HS-27A (cell line): ENCODE data around the gene MIPOL1.
A peak's percentile ranks its signal among the peaks of the same experiment; 100 is the strongest.
"Not testable (repeated sequence)": the region's sequence is repeated elsewhere in the genome, so short reads cannot be mapped to it uniquely, and the experiment has no call there.

Experiments used
- DNase-seq: peaks from one replicate; pipeline ENCODE4 v3.0.0-alpha.2; 2012; ENCODE audit warnings: low read depth, missing footprints

Gene MIPOL1

DNA sequence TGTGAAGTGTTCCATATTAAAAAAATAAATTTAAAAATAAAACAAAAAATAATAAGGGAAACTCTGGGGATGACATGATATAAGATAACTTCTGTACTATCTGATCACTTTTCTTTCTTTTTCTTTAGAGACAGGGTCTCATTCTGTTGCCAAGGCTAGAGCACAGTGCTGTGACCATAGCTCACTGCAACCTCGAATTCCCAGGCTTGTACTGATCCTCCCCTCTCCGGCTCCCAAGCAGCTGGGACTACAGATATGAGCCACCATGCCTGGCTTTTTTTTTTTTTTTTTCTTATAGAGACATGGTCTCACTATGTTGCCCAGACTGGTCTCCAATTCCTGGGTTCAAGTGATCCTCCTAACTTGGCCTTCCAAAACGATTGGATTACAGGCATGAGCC, 10.4 kb upstream of the MIPOL1 start:
- DNase-seq = no peak

DNA sequence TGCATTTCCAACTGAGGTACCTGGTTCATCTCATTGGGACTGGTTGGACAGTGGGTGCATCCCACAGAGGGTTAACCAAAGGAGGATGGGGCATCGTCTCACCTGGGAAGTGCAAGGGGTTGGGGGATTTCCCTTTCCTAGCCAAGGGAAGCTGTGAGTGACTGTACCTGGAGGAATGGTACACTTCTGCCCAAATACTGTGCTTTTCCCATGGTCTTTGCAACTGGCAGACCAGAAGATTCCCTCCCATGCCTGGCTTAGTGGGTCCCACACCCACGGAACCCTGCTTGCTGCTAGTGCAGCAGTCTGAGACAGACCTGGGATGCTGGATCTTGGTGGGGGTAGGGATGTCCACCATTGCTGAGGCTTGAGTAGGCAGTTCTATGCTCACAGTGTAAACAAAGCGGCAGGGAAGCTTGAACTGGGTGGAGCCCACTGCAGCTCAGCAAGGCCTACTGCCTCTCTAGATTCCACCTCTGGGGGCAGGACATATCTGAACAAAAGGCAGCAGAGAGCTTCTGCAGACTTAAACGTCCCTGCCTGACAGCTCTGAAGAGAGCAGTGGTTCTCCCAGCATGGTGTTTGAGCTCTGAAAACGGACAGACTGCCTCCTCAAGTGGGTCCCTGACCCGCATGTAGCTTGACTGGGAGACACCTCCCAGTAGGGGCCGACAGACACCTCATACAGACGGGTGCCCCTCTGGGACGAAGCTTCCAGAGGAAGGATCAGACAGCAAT, 9.7 kb upstream of the MIPOL1 start:
- not testable (repeated sequence) for DNase-seq

DNA sequence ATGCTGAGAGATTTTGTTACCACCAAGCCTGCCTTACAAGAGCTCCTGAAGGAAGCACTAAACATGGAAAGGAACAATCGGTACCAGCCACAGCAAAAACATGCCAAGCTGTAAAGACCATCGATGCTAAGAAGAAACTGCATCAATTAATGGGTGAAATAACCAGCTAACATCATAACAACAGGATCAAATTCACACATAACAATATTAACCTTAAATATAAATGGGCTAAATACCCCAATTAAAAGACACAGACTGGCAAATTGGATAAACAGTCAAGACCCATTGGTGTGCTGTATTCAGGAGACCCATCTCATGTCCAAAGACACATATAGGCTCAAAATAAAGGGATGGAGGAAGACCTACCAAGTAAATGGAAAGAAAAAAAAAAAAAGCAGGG, 8.0 kb upstream of the MIPOL1 start:
- not testable (repeated sequence) for DNase-seq

DNA sequence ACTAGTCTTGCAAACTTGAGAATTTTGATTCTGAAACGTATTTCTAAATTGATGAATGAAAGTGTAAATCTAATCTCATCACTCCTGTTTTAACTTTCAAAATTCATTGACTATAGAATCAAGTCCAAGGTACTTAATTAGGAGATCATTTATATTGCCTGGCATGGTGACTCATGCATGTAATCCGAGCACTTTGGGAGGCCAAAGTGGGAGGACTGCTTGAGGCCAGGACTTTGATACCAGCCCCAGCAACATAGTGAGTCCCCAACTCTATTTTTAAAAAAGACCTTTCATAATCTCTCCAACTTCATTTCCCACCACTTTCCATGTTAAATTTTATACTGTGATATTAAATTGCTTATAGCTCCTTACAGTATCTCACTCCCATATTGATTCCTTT, 3.0 kb upstream of the MIPOL1 start:
- DNase-seq = no peak

DNA sequence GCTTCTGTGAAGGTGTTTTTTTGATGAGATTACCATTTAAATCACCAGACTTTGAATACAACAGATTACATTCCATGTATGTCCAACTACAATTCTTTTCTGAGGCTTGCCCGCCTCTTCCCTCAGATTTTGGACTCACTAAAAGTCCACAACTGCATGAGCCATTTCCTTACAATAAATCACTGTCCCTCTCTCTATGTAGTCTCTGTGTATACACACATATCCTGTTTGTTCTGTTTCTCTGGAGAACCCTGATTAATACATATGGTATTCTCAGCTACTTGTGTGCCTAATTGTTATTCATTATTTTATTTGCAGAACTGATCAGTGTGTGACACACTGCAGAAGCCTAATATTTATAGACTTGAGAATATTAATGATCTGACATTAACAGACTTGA, 2.4 kb upstream of the MIPOL1 start:
- DNase-seq = no peak

DNA sequence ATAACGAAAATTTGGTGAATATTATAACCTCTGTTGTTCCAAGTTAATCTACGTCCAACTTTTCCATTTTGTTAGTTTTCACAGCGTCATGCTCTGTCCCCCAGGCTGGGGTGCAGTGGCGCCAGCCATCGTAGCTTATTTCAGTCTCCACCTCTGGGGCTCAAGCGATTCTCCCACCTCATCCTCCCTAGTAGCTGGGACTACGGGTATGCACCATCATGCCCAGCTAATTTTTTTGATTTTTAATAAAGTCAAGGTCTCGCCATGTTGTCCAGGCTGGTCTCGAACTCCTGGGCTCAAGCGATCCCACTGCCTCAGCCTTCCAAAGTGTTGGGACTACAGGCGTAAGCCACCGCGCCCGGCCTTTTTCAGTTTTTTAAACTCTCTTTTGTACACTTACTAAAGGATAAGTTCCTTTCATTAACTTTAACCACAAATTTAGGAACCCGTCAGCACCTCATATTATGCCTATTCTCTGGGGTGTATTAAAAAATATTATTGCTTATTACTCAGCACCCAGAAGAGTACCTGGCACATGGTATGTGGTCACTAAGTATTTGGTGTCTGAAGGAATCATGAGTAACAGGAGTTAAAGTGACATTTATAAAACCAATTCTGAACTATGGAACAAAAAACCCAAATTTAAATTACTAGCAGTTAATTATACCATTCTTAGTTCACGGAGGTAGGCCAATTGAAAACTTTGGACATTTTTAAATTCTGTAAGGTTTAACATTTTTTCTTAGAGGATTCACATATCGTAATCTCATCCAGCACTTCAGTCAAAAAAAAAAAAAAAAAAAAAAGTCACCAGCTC, 925 bp upstream of the MIPOL1 start:
- no peak for DNase-seq

DNA sequence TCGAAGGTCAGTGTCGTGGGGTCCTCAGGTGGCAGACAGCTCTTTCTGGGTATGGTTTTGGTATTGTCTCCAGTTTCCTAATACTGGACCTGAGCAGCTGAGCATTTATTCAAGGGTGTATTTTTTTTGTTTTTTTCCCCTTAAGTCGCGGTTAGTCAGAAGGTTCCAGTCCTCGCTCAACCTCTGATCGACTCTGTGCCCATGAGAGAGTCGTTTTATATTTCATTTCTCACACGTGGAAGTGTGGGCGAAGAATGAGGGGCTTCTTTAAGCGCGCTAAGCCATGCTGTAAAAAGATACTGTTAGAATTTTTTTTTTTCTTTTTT, 499 bp downstream of the MIPOL1 start:
- DNase-seq = no peak

DNA sequence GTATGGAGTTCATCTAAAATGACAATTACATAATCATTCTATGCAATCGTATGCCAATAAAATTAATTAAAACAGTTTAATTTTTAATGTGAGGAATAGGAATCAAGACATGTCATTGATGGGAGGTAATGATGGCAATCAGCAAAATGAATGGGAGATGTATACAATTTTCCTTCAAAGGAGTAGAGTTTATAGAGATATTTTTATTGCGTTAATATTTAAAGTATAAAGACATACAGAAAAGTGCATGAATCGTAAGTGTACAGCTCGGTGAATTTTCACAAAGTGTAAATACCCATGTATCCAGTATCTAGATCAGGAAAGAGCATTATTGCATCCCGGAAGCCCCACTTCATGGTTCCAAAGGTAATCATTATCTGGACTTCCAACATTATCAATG, 1.2 kb downstream of the MIPOL1 start:
- DNase-seq = no peak

DNA sequence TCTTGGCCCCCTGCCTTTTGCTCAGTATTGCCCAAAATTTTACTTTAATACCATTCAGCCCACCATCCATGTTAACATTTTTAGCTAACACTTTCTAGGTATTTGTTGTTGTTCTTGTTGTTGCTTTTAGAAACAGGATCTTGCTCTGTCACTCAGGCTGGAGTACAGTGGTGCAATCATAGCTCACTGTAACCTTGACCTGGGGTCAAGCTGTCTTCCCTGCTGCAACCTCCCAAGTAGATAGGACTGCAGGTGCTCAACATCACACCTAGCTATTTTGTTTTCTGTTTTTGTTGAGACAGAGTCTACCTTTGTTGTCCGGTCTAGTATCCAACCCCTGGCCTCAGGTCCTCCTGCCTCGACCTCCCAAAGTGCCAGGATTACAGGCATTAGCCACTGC, 4.0 kb downstream of the MIPOL1 start:
- DNase-seq = no peak

DNA sequence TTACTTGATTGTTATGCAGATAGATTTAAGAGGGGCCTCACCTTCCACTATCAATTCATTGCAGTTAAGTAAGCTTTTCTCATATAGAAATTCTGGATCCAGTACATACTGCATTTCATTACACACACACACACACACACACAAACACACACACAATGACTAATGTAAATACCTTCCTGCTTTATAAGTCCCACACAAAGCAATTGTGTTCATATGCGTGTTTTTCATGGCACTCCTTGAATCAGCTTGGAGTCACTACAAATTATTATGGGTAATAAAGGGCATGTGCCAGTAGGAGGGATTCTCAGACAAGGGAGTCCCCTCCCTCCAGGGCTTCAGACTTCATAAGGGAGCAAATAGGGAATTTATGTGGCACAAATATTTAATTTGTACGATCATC, 4.5 kb downstream of the MIPOL1 start:
- no peak for DNase-seq

DNA sequence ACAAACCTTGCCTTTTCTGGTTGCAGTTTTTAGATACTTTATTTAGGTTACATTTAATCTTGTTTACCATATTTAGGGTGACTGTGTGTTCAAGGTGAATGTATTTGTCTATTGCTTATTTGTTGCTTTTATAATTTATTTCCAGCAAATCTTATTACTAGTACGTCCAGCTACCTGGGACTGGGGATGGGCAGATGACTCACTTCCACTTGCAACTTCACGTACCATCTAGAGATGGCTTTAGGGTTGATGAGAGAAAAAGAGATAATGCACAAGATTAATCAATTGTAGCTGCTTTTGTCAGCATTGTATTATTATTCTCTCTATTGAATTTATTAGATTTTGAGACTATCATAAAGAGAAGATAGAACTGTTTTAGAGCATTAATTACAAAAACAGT, 5.1 kb downstream of the MIPOL1 start:
- no peak for DNase-seq

DNA sequence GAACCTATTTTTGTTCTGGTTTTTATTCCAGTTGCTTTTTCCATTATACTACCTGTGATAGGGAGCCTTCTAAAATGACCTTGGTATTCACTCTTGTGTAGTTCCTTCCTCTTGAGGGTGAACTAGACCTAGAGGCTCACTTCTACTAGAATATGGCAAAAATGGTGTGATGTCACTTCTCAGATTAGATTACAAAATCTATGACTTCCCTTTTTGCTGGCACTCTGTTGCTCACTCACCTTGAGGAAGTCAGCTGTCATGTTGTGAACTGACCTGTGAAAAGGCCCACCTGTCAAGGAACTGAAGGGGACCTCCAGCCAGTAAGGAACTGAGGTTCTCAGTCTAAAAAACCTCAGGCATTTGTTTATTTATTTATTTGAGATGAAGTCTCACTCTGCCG, 5.7 kb downstream of the MIPOL1 start:
- no peak for DNase-seq

DNA sequence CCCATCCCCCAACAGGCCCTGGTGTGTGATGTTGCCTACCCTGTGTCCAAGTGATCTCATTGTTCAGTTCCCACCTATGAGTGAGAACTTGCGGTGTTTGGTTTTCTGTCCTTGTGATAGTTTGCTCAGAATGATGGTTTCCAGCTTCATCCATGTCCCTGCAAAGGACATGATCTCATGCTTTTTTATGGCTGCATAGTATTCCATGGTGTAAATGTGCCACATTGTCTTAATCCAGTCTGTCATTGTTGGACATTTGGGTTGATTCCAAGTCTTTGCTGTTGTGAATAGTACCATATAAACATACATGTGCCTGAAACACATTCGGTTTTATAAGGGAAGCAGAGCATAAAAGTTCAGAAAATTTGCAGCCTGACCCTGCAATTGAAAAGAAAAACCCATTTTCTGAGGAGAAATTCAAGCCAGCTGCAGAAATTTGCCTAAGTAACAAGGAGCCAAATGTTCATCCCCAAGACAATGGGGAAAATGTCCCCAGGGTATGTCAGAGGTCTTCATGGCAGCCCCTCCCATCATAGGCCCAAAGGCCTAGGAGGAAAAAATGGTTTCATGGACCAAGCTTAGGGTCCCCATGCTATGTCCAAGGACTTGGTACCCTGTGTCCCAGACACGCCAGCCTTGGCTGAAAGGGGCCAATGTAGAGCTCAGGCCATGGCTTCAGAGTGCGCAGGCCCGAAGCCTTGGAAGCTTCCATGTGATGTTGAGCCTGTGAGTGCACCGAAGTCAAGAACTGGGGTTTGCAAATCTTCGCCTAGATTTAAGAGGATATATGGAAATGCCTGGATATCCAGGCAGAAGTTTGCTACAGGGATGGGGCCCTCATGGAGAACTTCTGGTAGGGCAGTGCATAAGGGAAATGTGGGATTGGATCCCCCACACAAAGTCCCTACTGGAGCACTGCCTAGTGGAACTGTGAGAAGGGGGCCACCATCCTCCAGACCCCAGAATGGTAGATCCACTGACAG, 8.2 kb downstream of the MIPOL1 start:
- not testable (repeated sequence) for DNase-seq

DNA sequence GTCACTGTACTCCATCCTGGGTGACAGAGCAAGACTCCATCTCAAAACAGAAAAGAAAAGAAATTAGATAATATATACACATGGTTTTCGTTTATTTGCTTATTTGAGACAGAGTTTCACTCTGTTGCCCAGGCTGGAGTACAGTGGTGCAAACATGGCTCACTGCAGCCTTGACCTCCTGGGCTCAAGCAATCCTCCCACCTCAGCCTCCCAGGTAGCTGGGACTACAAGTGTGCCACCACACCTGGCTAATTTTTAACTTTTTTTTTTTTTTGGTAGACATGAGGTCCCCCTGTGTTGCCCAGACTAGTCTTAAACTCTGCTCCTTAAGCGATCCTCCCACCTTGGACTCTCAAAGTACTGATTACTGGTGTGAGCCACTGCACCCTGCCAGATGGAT, 11.9 kb downstream of the MIPOL1 start:
- not testable (repeated sequence) for DNase-seq

DNA sequence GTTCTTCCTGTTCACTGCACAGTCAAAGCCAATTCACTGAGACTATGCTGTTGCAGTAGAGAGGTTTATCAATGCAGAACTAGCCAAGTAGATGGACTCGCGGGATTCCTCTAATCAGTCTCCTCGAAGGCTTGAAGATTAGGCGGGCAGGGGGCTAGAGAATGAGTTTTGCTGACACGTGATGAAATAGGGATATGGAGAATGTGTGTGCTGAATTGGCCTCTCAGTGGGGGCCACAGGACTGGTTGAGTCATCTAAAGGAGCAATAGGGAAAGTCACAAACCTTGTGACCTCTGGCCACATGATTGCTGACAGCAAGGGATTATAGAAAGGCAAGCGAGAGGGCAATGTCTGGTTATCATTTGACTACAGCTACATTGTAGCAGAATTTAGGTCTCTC, 12.7 kb downstream of the MIPOL1 start:
- DNase-seq = no peak

DNA sequence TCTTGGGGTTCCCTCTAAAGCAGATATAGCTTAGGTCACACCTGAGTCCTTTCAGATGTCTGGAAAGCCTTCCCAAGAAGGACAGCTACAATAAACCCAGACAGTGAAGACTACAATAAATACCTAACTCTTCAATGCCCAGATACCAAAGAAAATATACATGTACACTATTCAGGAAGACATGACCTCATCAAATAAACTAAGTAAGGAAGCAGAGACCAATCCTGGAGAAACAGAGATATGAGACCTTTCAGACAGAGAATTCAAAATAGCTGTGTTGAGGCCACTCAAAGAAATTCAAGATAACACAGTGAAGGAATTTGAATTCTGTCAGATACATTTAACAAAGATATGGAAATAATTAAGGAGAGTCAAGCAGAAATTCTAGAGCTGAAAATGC, 15.3 kb downstream of the MIPOL1 start:
- no peak for DNase-seq

DNA sequence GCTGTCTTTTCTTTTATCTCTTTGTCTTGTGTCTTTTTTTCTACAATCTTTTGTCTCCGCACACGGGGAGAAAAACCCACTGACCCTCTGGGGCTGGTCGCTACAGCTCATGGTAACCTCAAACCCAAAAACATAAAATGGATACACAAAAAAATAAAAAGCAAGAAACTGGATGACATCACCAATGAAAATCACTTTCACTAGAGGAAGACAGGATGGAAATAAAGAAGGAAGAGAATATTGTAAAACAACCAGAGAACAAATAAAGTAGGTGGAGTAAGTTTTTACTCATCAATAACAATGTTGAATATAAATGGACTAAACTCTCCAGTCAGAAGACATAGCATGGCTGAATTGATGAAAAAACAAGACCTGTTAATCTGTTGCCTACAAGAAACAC, 17.6 kb downstream of the MIPOL1 start:
- DNase-seq = no peak

DNA sequence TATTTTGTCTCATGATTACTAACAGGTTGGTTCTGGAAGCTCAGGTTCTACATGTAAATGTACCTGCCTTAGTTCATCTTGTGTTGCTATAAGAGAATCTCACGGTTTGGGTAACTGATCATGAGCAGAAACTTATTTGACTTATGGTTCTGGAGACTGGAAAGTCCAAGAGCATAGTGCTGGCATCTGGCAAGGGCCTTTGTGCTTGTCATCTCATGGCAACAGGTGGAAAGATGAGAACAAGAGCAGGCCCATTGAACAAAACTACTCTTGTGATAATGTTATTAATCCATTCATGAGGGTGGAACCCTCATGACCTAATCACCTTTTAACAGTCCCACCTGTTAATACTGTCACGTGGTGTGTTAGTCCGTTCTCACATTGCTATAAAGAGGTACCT, 23.3 kb downstream of the MIPOL1 start:
- no peak for DNase-seq

DNA sequence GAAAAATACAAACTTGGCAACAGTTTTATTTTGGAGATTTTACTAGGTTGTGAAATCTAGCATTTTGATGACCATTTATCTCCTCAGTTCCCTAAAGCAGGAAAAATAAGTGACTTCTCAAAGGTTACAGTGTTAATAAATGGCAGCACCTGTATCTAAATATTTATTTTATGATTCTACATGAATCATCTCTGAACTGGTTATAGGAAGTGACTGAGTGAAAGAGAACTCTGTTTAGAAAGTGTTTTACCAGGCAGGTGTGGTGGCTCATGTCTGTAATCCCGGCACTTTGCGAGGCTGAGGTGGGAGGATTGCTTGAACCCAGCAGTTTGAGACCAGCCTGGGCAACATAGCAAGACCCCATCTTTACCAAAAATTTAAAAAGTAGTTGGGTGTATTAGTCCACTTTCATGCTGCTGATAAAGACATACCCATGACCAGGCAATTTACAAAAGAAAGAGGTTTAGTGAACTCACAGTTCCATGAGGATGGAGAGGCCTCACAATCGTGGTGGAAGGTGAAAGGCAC, 26.3 kb downstream of the MIPOL1 start:
- no peak for DNase-seq

DNA sequence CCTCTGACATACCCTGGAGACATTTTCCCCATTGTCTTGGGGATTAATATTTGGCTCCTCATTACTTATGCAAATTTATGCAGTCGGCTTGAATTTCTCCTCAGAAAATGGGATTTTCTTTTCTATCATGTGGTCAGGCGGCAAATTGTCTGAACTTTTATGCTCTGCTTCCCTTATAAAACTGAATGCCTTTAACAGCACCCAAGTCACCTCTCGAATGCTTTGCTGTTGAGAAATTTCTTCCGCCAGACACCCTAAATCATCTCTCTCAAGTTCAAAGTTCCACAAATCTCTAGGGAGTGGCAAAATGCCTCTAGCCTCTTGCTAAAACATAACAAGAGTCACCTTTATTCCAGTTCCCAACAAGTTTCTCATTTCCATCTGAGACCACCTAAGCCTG, 27.9 kb downstream of the MIPOL1 start:
- DNase-seq = not testable (repeated sequence)

DNA sequence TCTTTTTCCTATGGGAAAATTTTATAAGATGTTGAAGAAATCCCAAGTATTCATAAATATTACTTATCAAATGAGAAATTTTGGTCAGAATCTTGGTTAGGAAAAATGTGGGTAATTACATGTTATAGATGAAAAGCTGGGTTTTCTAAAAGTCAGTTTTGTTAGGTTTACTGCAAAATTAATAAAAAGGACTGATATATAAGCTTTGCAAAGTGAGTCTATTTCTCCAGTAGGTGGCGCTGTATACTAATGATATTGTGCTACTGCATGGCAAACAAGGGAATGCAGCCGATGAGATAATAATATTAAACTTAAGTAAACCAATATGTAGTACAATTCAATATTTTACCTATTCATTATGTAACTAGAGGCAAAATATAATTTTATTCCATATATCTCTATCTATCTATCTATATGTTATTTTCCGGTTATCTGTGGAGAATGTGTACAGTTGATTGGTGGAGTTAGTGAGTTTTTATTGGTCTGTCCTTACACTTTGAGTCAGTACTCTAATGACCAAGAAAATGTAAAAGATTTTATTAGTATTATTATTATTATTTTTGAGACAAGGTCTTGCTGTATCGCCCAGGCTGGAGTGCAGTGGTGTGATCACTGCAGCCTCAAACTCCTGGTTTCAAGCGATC, 32.9 kb downstream of the MIPOL1 start:
- peak; percentile 35 for DNase-seq
